GM18861 (cell line): ENCODE results near the gene ADH7.
"Not testable (repeated sequence)": the region's sequence is repeated elsewhere in the genome, so short reads cannot be mapped to it uniquely, and the experiment has no call there.

Experiments used
- ATAC-seq: cut with Tn5 transposase; IDR thresholded peaks from one replicate; pipeline ENCODE4 v1.9.1; 2021; ENCODE audit not compliant: unreplicated experiment

ADH7 gene

GRCh38 chr4:99417125-99417524 is 18.0 kb downstream of the ADH7 start:
- ATAC-seq: no peak

- not testable (repeated sequence) for ATAC-seq
These were observed 19.4 kb downstream of the ADH7 start for GRCh38 chr4:99415762-99416161.

GRCh38 chr4:99414902-99415301 is 20.2 kb downstream of the ADH7 start:
- not testable (repeated sequence) for ATAC-seq

- no peak for ATAC-seq
These were observed 20.7 kb downstream of the ADH7 start for GRCh38 chr4:99414401-99414800.

- no peak for ATAC-seq
These were observed 22.0 kb downstream of the ADH7 start for GRCh38 chr4:99413140-99413539.

GRCh38 chr4:99411041-99411440 is 24.1 kb downstream of the ADH7 start:
- ATAC-seq: peak; percentile 43

GRCh38 chr4:99410075-99410474 is 25.1 kb downstream of the ADH7 start:
- no peak for ATAC-seq

- ATAC-seq: no peak
These were observed 26.8 kb downstream of the ADH7 start for GRCh38 chr4:99408346-99408745.

GRCh38 chr4:99405433-99406115 is 29.6 kb downstream of the ADH7 start:
- no peak for ATAC-seq

GRCh38 chr4:99404595-99405287 is 30.4 kb downstream of the ADH7 start:
- peak; percentile 80 for ATAC-seq

- peak; percentile 80 for ATAC-seq
These were observed 31.6 kb downstream of the ADH7 start for GRCh38 chr4:99403380-99404184.

- no peak for ATAC-seq
These were observed 32.4 kb downstream of the ADH7 start for GRCh38 chr4:99402765-99403164.

GRCh38 chr4:99400831-99401230 is 34.3 kb downstream of the ADH7 start:
- no peak for ATAC-seq

- no peak for ATAC-seq
These were observed 36.1 kb downstream of the ADH7 start for GRCh38 chr4:99399017-99399416.

GRCh38 chr4:99395595-99396364 is 39.4 kb downstream of the ADH7 start:
- ATAC-seq: peak; percentile 51

- no peak for ATAC-seq
These were observed 40.2 kb downstream of the ADH7 start for GRCh38 chr4:99394896-99395295.

GRCh38 chr4:99390055-99390454 is 45.1 kb downstream of the ADH7 start:
- ATAC-seq: no peak

- ATAC-seq: no peak
These were observed 45.5 kb downstream of the ADH7 start for GRCh38 chr4:99389606-99390005.

- no peak for ATAC-seq
These were observed 51.2 kb downstream of the ADH7 start for GRCh38 chr4:99383833-99384392.

- no peak for ATAC-seq
These were observed 51.7 kb downstream of the ADH7 start for GRCh38 chr4:99383399-99383798.
